HepG2 (cell line): ENCODE measurements around the gene CLPSL2. TPM values are rescaled to one million over a fixed set of nuclear protein-coding genes. Genes with fewer than 3 reads are reported as not detected.

ENCODE experiments used
- ETV5 ChIP-seq: IDR thresholded peaks from 2 replicates; pipeline ENCODE4 v1.6.1; 2018; ENCODE audit warnings: missing biosample characterization, missing genetic modification reagents, inconsistent platforms, borderline replicate concordance
- FOXM1 ChIP-seq: sonication (generic); formaldehyde crosslinking; IDR thresholded peaks from 2 replicates; pipeline ENCODE4 v1.5.0; 2020; ENCODE audit warnings: missing genetic modification reagents
- GABPA ChIP-seq, 2 experiments: IDR thresholded peaks; 2 replicates each; pipeline ENCODE4 v1.6.1; 2011 to 2016; ENCODE audit warnings: low read depth in 2 of 2, low read length in 1 of 2, missing biosample characterization in 1 of 2, missing genetic modification characterization in 1 of 2
- GLI4 ChIP-seq: sonication (generic); formaldehyde crosslinking; IDR thresholded peaks from 2 replicates; pipeline ENCODE4 v1.5.1; 2020; ENCODE audit warnings: missing genetic modification reagents, mild to moderate bottlenecking, moderate library complexity, borderline replicate concordance
- HMG20B ChIP-seq: conservative IDR thresholded peaks from 2 replicates; pipeline ENCODE4 v1.6.1; 2016; ENCODE audit warnings: missing genetic modification reagents, missing compliant biosample characterization
- PAX8 ChIP-seq: sonication (generic); formaldehyde crosslinking; IDR thresholded peaks from 2 replicates; pipeline ENCODE4 v1.8.0; 2022; ENCODE audit warnings: mild to moderate bottlenecking, missing genetic modification reagents, borderline replicate concordance
- PBX2 ChIP-seq: IDR thresholded peaks from 2 replicates; pipeline ENCODE4 v1.6.1; 2016; ENCODE audit warnings: control low read depth
- SSRP1 ChIP-seq: IDR thresholded peaks from 2 replicates; pipeline ENCODE4 v1.6.1; 2016; ENCODE audit warnings: control low read depth
- THAP9 ChIP-seq: sonication (generic); formaldehyde crosslinking; IDR thresholded peaks from 2 replicates; pipeline ENCODE4; 2020; ENCODE audit warnings: missing genetic modification reagents, mild to moderate bottlenecking, borderline replicate concordance
- UBTF ChIP-seq: sonication (generic); formaldehyde crosslinking; IDR thresholded peaks from 2 replicates; pipeline ENCODE4 v1.4.0; 2020; ENCODE audit warnings: mild to moderate bottlenecking, missing genetic modification reagents
- ZBTB7B ChIP-seq: sonication (generic); formaldehyde crosslinking; IDR thresholded peaks from 2 replicates; pipeline ENCODE4 v1.4.0; 2020; ENCODE audit warnings: missing genetic modification reagents
- ZFP36 ChIP-seq: fragments of 150-350 bp; IDR thresholded peaks from 2 replicates; pipeline ENCODE4 v1.6.1; 2018; ENCODE audit warnings: borderline replicate concordance, low read length, low read depth; ENCODE audit not compliant: partially characterized antibody
- ZFP36L2 ChIP-seq: sonication (generic); formaldehyde crosslinking; IDR thresholded peaks from 2 replicates; pipeline ENCODE4 v1.4.0; 2020; ENCODE audit warnings: missing genetic modification reagents
- ZFY ChIP-seq: sonication (generic); formaldehyde crosslinking; IDR thresholded peaks from 2 replicates; pipeline ENCODE4 v1.4.0; 2020; ENCODE audit warnings: missing genetic modification reagents
- ZNF484 ChIP-seq: sonication (generic); formaldehyde crosslinking; IDR thresholded peaks from 2 replicates; pipeline ENCODE4 v1.5.1; 2020; ENCODE audit warnings: mild to moderate bottlenecking, low read depth, missing genetic modification reagents, borderline replicate concordance
- ZNF496 ChIP-seq: sonication (generic); formaldehyde crosslinking; IDR thresholded peaks from 2 replicates; pipeline ENCODE4 v1.8.1; 2023; ENCODE audit warnings: mild to moderate bottlenecking, moderate library complexity, missing genetic modification reagents; ENCODE audit not compliant: insufficient replicate concordance
- ZNF572 ChIP-seq: sonication (generic); formaldehyde crosslinking; IDR thresholded peaks from 2 replicates; pipeline ENCODE4 v1.5.1; 2020; ENCODE audit warnings: mild to moderate bottlenecking, missing genetic modification reagents
- ZNF639 ChIP-seq: conservative IDR thresholded peaks from 2 replicates; pipeline ENCODE4 v1.6.1; 2018; ENCODE audit warnings: missing genetic modification reagents
- ZNF678 ChIP-seq: sonication (generic); formaldehyde crosslinking; IDR thresholded peaks from 2 replicates; pipeline ENCODE4 v1.4.0; 2020; ENCODE audit warnings: mild to moderate bottlenecking, missing genetic modification reagents
- polyA plus RNA-seq, 8 experiments: library from polyadenylated mRNA; depleted of rRNA in 3 of 8; stranded (reverse) in 7 of 8; unstranded in 1 of 8; fragments of >200 nt; fragmentation: Illumina TruSeq in 4 of 8; extraction: Trizol in 4 of 8; gene quantifications; 2 replicates each; pipeline versions ENCODE4 v1.2.1 to v1.2.3, GENCODE V29; 2011 to 2016; ENCODE audit warnings: low read depth in 4 of 8, missing spikeins in 1 of 8, mixed read lengths in 1 of 8; ENCODE audit not compliant: insufficient read depth in 1 of 8
- total RNA-seq, 5 experiments: library from RNA; depleted of rRNA; stranded (reverse); fragments of >200 nt; fragmentation: Illumina TruSeq; extraction: Trizol; gene quantifications; 2 replicates each; pipeline ENCODE4 v1.2.3, GENCODE V29; 2016; ENCODE audit warnings: low read depth in 1 of 5
- TF ChIP-seq, protein P1 (sequence below): sonication (generic); formaldehyde crosslinking; IDR thresholded peaks from 2 replicates; pipeline ENCODE4 v1.4.0; 2020; ENCODE audit warnings: missing genetic modification reagents

The CLPSL2 gene
- total and polyA plus RNA-seq, 2 of the 13 experiments (the other 11 are each of a cell fraction or from before 2014, with no cell fraction given) = not detected

- TF ChIP-seq ZNF484 = no peak
- TF ChIP-seq FOXM1 = no peak
- TF ChIP-seq SSRP1 = no peak
- no peak for TF ChIP-seq HMG20B (CRISPR knock-in tag)
- TF ChIP-seq, protein P1, sequence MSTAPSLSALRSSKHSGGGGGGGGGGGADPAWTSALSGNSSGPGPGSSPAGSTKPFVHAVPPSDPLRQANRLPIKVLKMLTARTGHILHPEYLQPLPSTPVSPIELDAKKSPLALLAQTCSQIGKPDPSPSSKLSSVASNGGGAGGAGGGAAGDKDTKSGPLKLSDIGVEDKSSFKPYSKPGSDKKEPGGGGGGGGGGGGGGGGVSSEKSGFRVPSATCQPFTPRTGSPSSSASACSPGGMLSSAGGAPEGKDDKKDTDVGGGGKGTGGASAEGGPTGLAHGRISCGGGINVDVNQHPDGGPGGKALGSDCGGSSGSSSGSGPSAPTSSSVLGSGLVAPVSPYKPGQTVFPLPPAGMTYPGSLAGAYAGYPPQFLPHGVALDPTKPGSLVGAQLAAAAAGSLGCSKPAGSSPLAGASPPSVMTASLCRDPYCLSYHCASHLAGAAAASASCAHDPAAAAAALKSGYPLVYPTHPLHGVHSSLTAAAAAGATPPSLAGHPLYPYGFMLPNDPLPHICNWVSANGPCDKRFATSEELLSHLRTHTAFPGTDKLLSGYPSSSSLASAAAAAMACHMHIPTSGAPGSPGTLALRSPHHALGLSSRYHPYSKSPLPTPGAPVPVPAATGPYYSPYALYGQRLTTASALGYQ (CRISPR knock-in tag) = no peak
- no peak for TF ChIP-seq GLI4 (CRISPR knock-in tag)
- no peak for TF ChIP-seq ZFP36
- TF ChIP-seq ZFY (CRISPR knock-in tag) = peak; percentile 41; the same call in 1 of the 2 replicates
- TF ChIP-seq ZNF678 (CRISPR knock-in tag) = no peak
- no peak for TF ChIP-seq ZNF496 (CRISPR knock-in tag)
- TF ChIP-seq UBTF (CRISPR knock-in tag) = no peak; the same call in 1 of the 2 replicates
- no peak for TF ChIP-seq ZBTB7B (CRISPR knock-in tag)
- no peak for TF ChIP-seq GABPA (IDR thresholded peaks at IDR 0.05; ENCODE audit: low read depth, low read length)
- TF ChIP-seq GABPA (CRISPR knock-in tag; IDR thresholded peaks at IDR 0.05; ENCODE audit: low read depth) = no peak
- no peak for TF ChIP-seq PAX8 (CRISPR knock-in tag)
- no peak for TF ChIP-seq ETV5 (CRISPR knock-in tag)
- TF ChIP-seq ZNF572 = peak; percentile 77; the same call in 1 of the 2 replicates
- TF ChIP-seq ZFP36L2 (CRISPR knock-in tag) = no peak
- TF ChIP-seq THAP9 (CRISPR knock-in tag) = peak; percentile 24; the same call in 1 of the 2 replicates
- TF ChIP-seq ZNF639 = no peak
- no peak for TF ChIP-seq PBX2 (CRISPR knock-in tag)
These were observed 33.6 kb upstream of the CLPSL2 start (continued) for GRCh38 chr6:35742842-35743241.
